CD14-positive monocyte (primary cell): Measurements from ENCODE around the gene GNG2. TPM values are rescaled to one million over a fixed set of nuclear protein-coding genes. Genes with fewer than 3 reads are reported as not detected.

Experiments used
- DNase-seq, 3 donors: peaks; one replicate each; pipeline ENCODE4 v3.0.0-alpha.2; 2011 to 2022
- H2AFZ ChIP-seq: 2 replicates; pipeline ENCODE4 v1.6.0; 2012; ENCODE audit warnings: mild to moderate bottlenecking, low read depth, low read length, inconsistent platforms; ENCODE audit not compliant: insufficient read depth, poor library complexity, severe bottlenecking
- H3K27ac ChIP-seq, 2 donors: 1 replicate in 1 of 2; 2 replicates in 1 of 2; pipeline ENCODE4 v1.5.1; 2012 to 2013; ENCODE audit warnings: low read length in 2 of 2, control low read depth in 1 of 2, inconsistent platforms in 1 of 2, low read depth in 1 of 2, mild to moderate bottlenecking in 1 of 2
- H3K27me3 ChIP-seq, 2 donors: one replicate each; pipeline versions ENCODE4 v1.6.0 to v1.6.1; 2011 to 2013; ENCODE audit warnings: low read length in 2 of 2; ENCODE audit not compliant: control insufficient read depth in 2 of 2, insufficient read depth in 2 of 2
- H3K36me3 ChIP-seq, 2 donors: replicated peaks in 1 of 2; 1 replicate in 1 of 2; 2 replicates in 1 of 2; pipeline versions ENCODE4 v1.5.1 to v1.6.1; 2012 to 2013; ENCODE audit warnings: low read length in 2 of 2, control low read depth in 1 of 2, inconsistent platforms in 1 of 2, mild to moderate bottlenecking in 1 of 2; ENCODE audit not compliant: insufficient read depth in 2 of 2, control insufficient read depth in 1 of 2
- H3K4me1 ChIP-seq, 2 donors: 1 replicate in 1 of 2; 2 replicates in 1 of 2; pipeline versions ENCODE4 v1.5.1 to v1.6.1; 2012 to 2013; ENCODE audit warnings: low read length in 2 of 2, control low read depth in 1 of 2, inconsistent platforms in 1 of 2, mild to moderate bottlenecking in 1 of 2, moderate library complexity in 1 of 2; ENCODE audit not compliant: insufficient read depth in 2 of 2, control insufficient read depth in 1 of 2
- H3K4me2 ChIP-seq: replicated peaks from 2 replicates; pipeline ENCODE3; 2012; ENCODE audit warnings: low read length, moderate library complexity, mild to moderate bottlenecking; ENCODE audit not compliant: poor library complexity, severe bottlenecking; ENCODE audit errors: extremely low read depth
- H3K4me3 ChIP-seq, 3 experiments: fragments of 200-600 bp in 1 of 3; sonication (generic) in 1 of 3; replicated peaks in 1 of 3; 1 replicate in 2 of 3; 2 replicates in 1 of 3; pipeline ENCODE4 v1.5.1; 2011 to 2013; ENCODE audit warnings: low read length in 3 of 3, mild to moderate bottlenecking in 3 of 3, control low read depth in 2 of 3, low read depth in 2 of 3, inconsistent platforms in 1 of 3, moderate library complexity in 1 of 3
- H3K79me2 ChIP-seq: 2 replicates; pipeline ENCODE4 v1.6.0; 2012; ENCODE audit warnings: mild to moderate bottlenecking, control low read depth, inconsistent platforms, low read length, moderate library complexity; ENCODE audit not compliant: insufficient read depth
- H3K9ac ChIP-seq: 2 replicates; pipeline ENCODE4 v1.6.0; 2017; ENCODE audit warnings: low read length, mild to moderate bottlenecking; ENCODE audit not compliant: insufficient read depth, poor library complexity, severe bottlenecking
- H3K9me3 ChIP-seq, 2 donors: replicated peaks in 1 of 2; 1 replicate in 1 of 2; 2 replicates in 1 of 2; pipeline versions ENCODE4 v1.5.1 to v1.6.1; 2012 to 2013; ENCODE audit warnings: low read length in 2 of 2, control low read depth in 1 of 2; ENCODE audit not compliant: control insufficient read depth in 1 of 2, insufficient read depth in 1 of 2
- H4K20me1 ChIP-seq: 2 replicates; pipeline ENCODE4 v1.6.0; 2012; ENCODE audit warnings: mild to moderate bottlenecking, low read length, control low read depth, moderate library complexity; ENCODE audit not compliant: insufficient read depth
- H3K27ac Mint-ChIP-seq, 7 donors: one replicate each; pipeline ENCODE4 v1.8.0; 2020; ENCODE audit warnings: mild to moderate bottlenecking in 7 of 7, mixed read lengths in 7 of 7, moderate library complexity in 6 of 7, inconsistent platforms in 2 of 7
- H3K27me3 Mint-ChIP-seq, 3 donors: one replicate each; pipeline ENCODE4 v1.8.0; 2021 to 2022; ENCODE audit warnings: low read depth in 3 of 3, mild to moderate bottlenecking in 3 of 3, mixed read lengths in 3 of 3, moderate library complexity in 3 of 3, inconsistent platforms in 1 of 3
- H3K36me3 Mint-ChIP-seq, 2 donors: one replicate each; pipeline ENCODE4 v1.8.0; 2020; ENCODE audit warnings: mixed read lengths in 2 of 2, inconsistent platforms in 1 of 2, mild to moderate bottlenecking in 1 of 2
- H3K4me1 Mint-ChIP-seq: one replicate; pipeline ENCODE4 v1.8.0; 2020; ENCODE audit warnings: mild to moderate bottlenecking, mixed read lengths
- H3K4me3 Mint-ChIP-seq, 2 donors: one replicate each; pipeline ENCODE4 v1.8.0; 2020; ENCODE audit warnings: mild to moderate bottlenecking in 2 of 2, mixed read lengths in 2 of 2, moderate library complexity in 1 of 2
- H3K9me3 Mint-ChIP-seq, 7 donors: one replicate each; pipeline ENCODE4 v1.8.0; 2020 to 2022; ENCODE audit warnings: mixed read lengths in 7 of 7, mild to moderate bottlenecking in 6 of 7, moderate library complexity in 6 of 7, inconsistent platforms in 2 of 7
- WGBS: methylation state at CpG from one replicate; pipeline ENCODE4 v1.1.5; 2013; ENCODE audit warnings: missing lambda C conversion rate; ENCODE audit not compliant: insufficient coverage; 5-methylcytosine and 5-hydroxymethylcytosine counted together
- intact Hi-C, 2 donors: fragments of 100-400 bp; cut with micrococcal nuclease; formaldehyde crosslinking; loops; one replicate each; pipeline versions ENCODE4 v1.15.0 to v1.15.1; 2023
- polyA plus RNA-seq, 3 donors: library from polyadenylated mRNA; depleted of rRNA in 1 of 3; unstranded in 2 of 3; stranded (reverse) in 1 of 3; fragments of 300-500 nt in 2 of 3; fragments of >200 nt in 1 of 3; fragmentation: Illumina TruSeq in 2 of 3; gene quantifications; 1 replicate in 2 of 3; 2 replicates in 1 of 3; pipeline ENCODE4 v1.2.3, GENCODE V29; 2012 to 2021
- TF ChIP-seq, protein P1 (sequence below): fragments of 200-600 bp; IDR thresholded peaks from one replicate; pipeline ENCODE4 v1.8.0; 2022; ENCODE audit warnings: antibody characterized with exemption, mild to moderate bottlenecking

Gene GNG2
- polyA plus RNA-seq, 3 donors: 42.7 to 151 (median 146) TPM

DNA sequence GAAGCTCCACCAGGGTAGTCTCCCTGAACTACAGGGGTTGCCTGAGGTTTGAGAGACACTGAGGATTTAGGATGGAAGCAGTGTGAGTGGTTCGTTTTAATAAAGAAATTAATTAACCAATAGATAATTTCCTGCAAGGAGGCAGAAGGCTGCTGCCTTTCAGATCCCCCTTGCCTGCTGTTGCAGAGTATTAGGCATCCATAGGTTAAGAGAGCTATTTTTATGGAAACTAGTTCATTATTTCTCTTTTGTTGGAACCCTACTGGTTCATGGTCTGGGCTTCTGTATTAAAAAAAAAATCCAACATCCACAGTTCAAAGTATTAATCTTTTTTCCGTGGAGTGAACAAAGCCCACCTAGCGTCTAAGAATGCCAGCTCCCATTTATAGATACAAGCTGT lies 78.4 kb downstream of the GNG2 start:
- peaks cover 25 to 30% of the 10 kb centered on the region in 2 donors for H3K36me3 Mint-ChIP-seq
- Histone ChIP-seq H3K9me3 (no peaks in the 10 kb centered on the region), H3K4me2 (no peak overlapping the region), H2AFZ (no peak overlapping the region), H3K79me2 (peaks cover 23% of the 10 kb centered on the region), H3K9ac (no peak overlapping the region), H3K4me1 (no peaks in the 10 kb centered on the region), H3K27ac (no peak overlapping the region), H4K20me1 (peaks cover 70% of the 10 kb centered on the region), H3K4me3 (no peak overlapping the region), H3K27me3 (no peaks in the 10 kb centered on the region), H3K36me3 (peaks cover 0 to 22% of the 10 kb centered on the region in 2 donors)
- no peak overlapping the region for H3K4me3 Mint-ChIP-seq
- no peaks in the 10 kb centered on the region for H3K9me3 Mint-ChIP-seq
- intact Hi-C loops: no loop called here
- WGBS: no CpG with 5 or more reads among the region's 3 CpGs
- H3K27ac Mint-ChIP-seq: peak overlapping the region in 1 of 7 donors; percentile 32
- TF ChIP-seq, protein P1, sequence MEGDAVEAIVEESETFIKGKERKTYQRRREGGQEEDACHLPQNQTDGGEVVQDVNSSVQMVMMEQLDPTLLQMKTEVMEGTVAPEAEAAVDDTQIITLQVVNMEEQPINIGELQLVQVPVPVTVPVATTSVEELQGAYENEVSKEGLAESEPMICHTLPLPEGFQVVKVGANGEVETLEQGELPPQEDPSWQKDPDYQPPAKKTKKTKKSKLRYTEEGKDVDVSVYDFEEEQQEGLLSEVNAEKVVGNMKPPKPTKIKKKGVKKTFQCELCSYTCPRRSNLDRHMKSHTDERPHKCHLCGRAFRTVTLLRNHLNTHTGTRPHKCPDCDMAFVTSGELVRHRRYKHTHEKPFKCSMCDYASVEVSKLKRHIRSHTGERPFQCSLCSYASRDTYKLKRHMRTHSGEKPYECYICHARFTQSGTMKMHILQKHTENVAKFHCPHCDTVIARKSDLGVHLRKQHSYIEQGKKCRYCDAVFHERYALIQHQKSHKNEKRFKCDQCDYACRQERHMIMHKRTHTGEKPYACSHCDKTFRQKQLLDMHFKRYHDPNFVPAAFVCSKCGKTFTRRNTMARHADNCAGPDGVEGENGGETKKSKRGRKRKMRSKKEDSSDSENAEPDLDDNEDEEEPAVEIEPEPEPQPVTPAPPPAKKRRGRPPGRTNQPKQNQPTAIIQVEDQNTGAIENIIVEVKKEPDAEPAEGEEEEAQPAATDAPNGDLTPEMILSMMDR: no peak
- H3K4me1 Mint-ChIP-seq: no peaks in the 10 kb centered on the region
- H3K27me3 Mint-ChIP-seq: peaks cover 0 to 3% (median 0%) of the 10 kb centered on the region in 3 donors
- no peak for DNase-seq

DNA sequence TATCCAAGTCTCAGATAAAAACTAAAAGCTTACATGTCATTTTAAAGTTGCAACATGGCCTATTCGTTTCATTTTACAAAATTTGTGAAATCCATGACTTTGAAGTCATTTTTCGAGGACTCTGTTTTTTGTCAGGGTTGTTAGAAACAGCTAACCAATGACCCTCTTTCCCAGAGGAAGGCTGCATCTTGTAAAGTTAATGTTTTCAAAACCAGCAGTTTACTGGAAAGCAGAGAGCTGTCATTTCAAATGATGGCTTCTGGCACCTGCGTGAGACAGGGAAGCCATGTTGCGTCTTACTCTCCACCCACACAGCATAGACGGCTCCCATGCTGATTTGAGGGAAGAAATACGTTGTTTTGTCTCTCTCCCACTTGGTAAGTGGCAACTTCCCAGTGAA lies 78.8 kb downstream of the GNG2 start:
- peaks cover 0 to 20% of the 10 kb centered on the region in 2 donors for H3K36me3 ChIP-seq
- H3K4me1 Mint-ChIP-seq: no peaks in the 10 kb centered on the region
- no peaks in the 10 kb centered on the region for H3K4me1 ChIP-seq
- H3K36me3 Mint-ChIP-seq: peaks cover 22 to 26% of the 10 kb centered on the region in 2 donors
- H3K9ac ChIP-seq: no peak overlapping the region
- 100% methylated on average over 1 of the region's 6 CpGs for WGBS
- H3K27me3 Mint-ChIP-seq: peaks cover 0 to 2% (median 0%) of the 10 kb centered on the region in 3 donors
- peaks cover 20% of the 10 kb centered on the region for H3K79me2 ChIP-seq
- DNase-seq: no peak
- H3K27ac ChIP-seq: no peak overlapping the region
- no peak overlapping the region for H3K27ac Mint-ChIP-seq
- H3K9me3 Mint-ChIP-seq: peaks cover 0 to 3% (median 0%) of the 10 kb centered on the region in 7 donors
- no peak overlapping the region for H2AFZ ChIP-seq
- no peaks in the 10 kb centered on the region for H3K27me3 ChIP-seq
- intact Hi-C loops: no loop called here
- no peak overlapping the region for H3K4me2 ChIP-seq
- TF ChIP-seq, protein P1: no peak
- H3K4me3 ChIP-seq: no peak overlapping the region
- H3K4me3 Mint-ChIP-seq: no peak overlapping the region
- H4K20me1 ChIP-seq: peaks cover 66% of the 10 kb centered on the region
- no peaks in the 10 kb centered on the region for H3K9me3 ChIP-seq
